GM23338 (cell line): ENCODE measurements around the gene ITFG1. TPM values are rescaled to one million over a fixed set of nuclear protein-coding genes. Genes with fewer than 3 reads are reported as not detected.

Experiments used
- ATAC-seq: fragments of 200-7000 bp; cut with Tn5 transposase; 3 replicates; pipeline ENCODE4 v1.9.1; 2020
- DNase-seq: peaks from one replicate; pipeline ENCODE4 v3.0.0-alpha.2; 2015; ENCODE audit warnings: low spot score
- H2AFZ ChIP-seq: fragments of 200-600 bp; sonication (generic); 2 replicates; pipeline ENCODE4 v1.8.0; 2016; ENCODE audit warnings: antibody characterized with exemption, mild to moderate bottlenecking, moderate library complexity
- H3F3A ChIP-seq: fragments of 200-600 bp; sonication (generic); replicated peaks from 2 replicates; pipeline ENCODE4 v1.8.0; 2017; ENCODE audit warnings: antibody characterized with exemption, mixed run types, low read depth
- H3K27ac ChIP-seq: fragments of 200-600 bp; sonication (generic); 2 replicates; pipeline ENCODE4 v1.6.1; 2016; ENCODE audit warnings: low read depth
- H3K27me3 ChIP-seq: fragments of 200-600 bp; sonication (generic); 2 replicates; pipeline ENCODE4 v1.8.0; 2016; ENCODE audit warnings: mild to moderate bottlenecking, mixed run types, moderate library complexity; ENCODE audit not compliant: insufficient read depth
- H3K36me3 ChIP-seq: fragments of 200-600 bp; sonication (generic); 2 replicates; pipeline ENCODE4 v1.8.0; 2016; ENCODE audit warnings: mild to moderate bottlenecking; ENCODE audit not compliant: insufficient read depth
- H3K4me1 ChIP-seq: fragments of 200-600 bp; sonication (generic); 2 replicates; pipeline ENCODE4 v1.8.0; 2016; ENCODE audit warnings: mild to moderate bottlenecking, moderate library complexity; ENCODE audit not compliant: insufficient read depth
- H3K4me2 ChIP-seq: fragments of 200-600 bp; sonication (generic); 2 replicates; pipeline ENCODE4 v1.7.1; 2017; ENCODE audit warnings: mixed run types
- H3K4me3 ChIP-seq: fragments of 200-600 bp; sonication (generic); 2 replicates; pipeline ENCODE4 v1.6.1; 2016; ENCODE audit warnings: mixed run types
- H3K79me2 ChIP-seq: fragments of 200-600 bp; sonication (generic); replicated peaks from 2 replicates; pipeline ENCODE4 v1.8.0; 2017; ENCODE audit warnings: mild to moderate bottlenecking; ENCODE audit not compliant: insufficient read depth
- H3K9me2 ChIP-seq: fragments of 200-600 bp; sonication (generic); 2 replicates; pipeline ENCODE4 v1.8.0; 2017; ENCODE audit not compliant: insufficient read depth
- H4K20me1 ChIP-seq: fragments of 200-600 bp; sonication (generic); replicated peaks from 2 replicates; pipeline ENCODE4 v1.8.0; 2017; ENCODE audit warnings: mild to moderate bottlenecking; ENCODE audit not compliant: insufficient read depth
- H3K27ac Mint-ChIP-seq: 2 replicates; pipeline ENCODE4 v1.8.0; 2020; ENCODE audit warnings: inconsistent platforms, mild to moderate bottlenecking, moderate library complexity, mixed read lengths
- H3K27me3 Mint-ChIP-seq: 3 replicates; pipeline ENCODE4 v1.8.0; 2022; ENCODE audit warnings: low read depth, mild to moderate bottlenecking, moderate library complexity, mixed read lengths, inconsistent platforms; ENCODE audit not compliant: insufficient read depth, poor library complexity
- H3K36me3 Mint-ChIP-seq: 3 replicates; pipeline ENCODE4 v1.8.0; 2021; ENCODE audit warnings: low read depth, mild to moderate bottlenecking, inconsistent platforms, moderate library complexity, mixed read lengths
- H3K4me1 Mint-ChIP-seq: 3 replicates; pipeline ENCODE4 v1.8.0; 2020; ENCODE audit warnings: mild to moderate bottlenecking, inconsistent platforms, mixed read lengths
- H3K4me3 Mint-ChIP-seq: 3 replicates; pipeline ENCODE4 v1.8.0; 2021; ENCODE audit warnings: moderate library complexity, mild to moderate bottlenecking, inconsistent platforms, mixed read lengths
- H3K9me3 Mint-ChIP-seq: 3 replicates; pipeline ENCODE4 v1.8.0; 2020; ENCODE audit warnings: moderate library complexity, mild to moderate bottlenecking, inconsistent platforms, mixed read lengths
- ETS1 ChIP-seq: IDR thresholded peaks from 2 replicates; pipeline ENCODE4 v1.6.1; 2016; ENCODE audit warnings: antibody characterized with exemption
- JUNB ChIP-seq: IDR thresholded peaks from one replicate; pipeline ENCODE4 v1.6.1; 2016; ENCODE audit warnings: antibody characterized with exemption; ENCODE audit not compliant: unreplicated experiment
- NANOG ChIP-seq: IDR thresholded peaks from 2 replicates; pipeline ENCODE4 v1.6.1; 2016; ENCODE audit warnings: antibody characterized with exemption, borderline replicate concordance
- POLR2AphosphoS5 ChIP-seq: IDR thresholded peaks from 2 replicates; pipeline ENCODE4 v1.6.1; 2016; ENCODE audit warnings: antibody characterized with exemption, low read depth
- REST ChIP-seq: IDR thresholded peaks from one replicate; pipeline ENCODE4 v1.6.1; 2018; ENCODE audit warnings: antibody characterized with exemption; ENCODE audit not compliant: unreplicated experiment
- ZNF114 ChIP-seq: fragments of 250-450 bp; sonication (Bioruptor Pico); IDR thresholded peaks from 2 replicates; pipeline ENCODE4 v1.5.0; 2020; ENCODE audit warnings: mild to moderate bottlenecking, moderate library complexity
- ZNF331 ChIP-seq: fragments of 250-450 bp; sonication (Bioruptor Pico); IDR thresholded peaks from 2 replicates; pipeline ENCODE4 v1.5.0; 2020; ENCODE audit warnings: low read depth, mild to moderate bottlenecking, moderate library complexity
- polyA plus RNA-seq: library from polyadenylated mRNA; unstranded; fragments of >200 nt; fragmentation: Nextera tagmentation; extraction: Ambion mirVana; gene quantifications from 2 replicates; pipeline ENCODE4 v1.2.1, GENCODE V29; 2016
- total RNA-seq: library from RNA; depleted of rRNA; stranded (reverse); fragments of >200 nt; shearing (Covaris generic); gene quantifications from 2 replicates; pipeline ENCODE4 v1.2.3, GENCODE V29; 2014
- TF ChIP-seq, protein P1 (sequence below), 2 experiments: fragments of 200-600 bp in 1 of 2; sonication (generic) in 1 of 2; conservative IDR thresholded peaks; 2 replicates each; pipeline versions ENCODE4 v1.5.1 to v1.6.1; 2016 to 2017; ENCODE audit warnings: antibody characterized with exemption in 2 of 2, low read depth in 2 of 2, mild to moderate bottlenecking in 2 of 2, moderate library complexity in 1 of 2

Gene ITFG1
- total and polyA plus RNA-seq, 2 experiments from 2014 or later: 18.5 to 26.9 TPM

GRCh38 chr16:47228241-47228640 lies 232.6 kb downstream of the ITFG1 start:
- Histone ChIP-seq H3K4me2 (no peak overlapping the region), H3K27ac (no peak overlapping the region), H3K9me2 (no peaks in the 10 kb centered on the region), H3K27me3 (no peaks in the 10 kb centered on the region), H3K4me3 (no peak overlapping the region), H4K20me1 (no peaks in the 10 kb centered on the region), H3K4me1 (no peaks in the 10 kb centered on the region), H2AFZ (no peak overlapping the region), H3F3A (no peaks in the 10 kb centered on the region), H3K79me2 (no peaks in the 10 kb centered on the region), H3K36me3 (no peaks in the 10 kb centered on the region)
- DNase-seq (no peak), ATAC-seq (no peak)
- no peak overlapping the region for H3K4me3 Mint-ChIP-seq
- TF ChIP-seq ETS1 (no peak), NANOG (no peak), ZNF331 (CRISPR knock-in tag) (no peak), POLR2AphosphoS5 (no peak), REST (no peak), JUNB (no peak)
- TF ChIP-seq, protein P1, sequence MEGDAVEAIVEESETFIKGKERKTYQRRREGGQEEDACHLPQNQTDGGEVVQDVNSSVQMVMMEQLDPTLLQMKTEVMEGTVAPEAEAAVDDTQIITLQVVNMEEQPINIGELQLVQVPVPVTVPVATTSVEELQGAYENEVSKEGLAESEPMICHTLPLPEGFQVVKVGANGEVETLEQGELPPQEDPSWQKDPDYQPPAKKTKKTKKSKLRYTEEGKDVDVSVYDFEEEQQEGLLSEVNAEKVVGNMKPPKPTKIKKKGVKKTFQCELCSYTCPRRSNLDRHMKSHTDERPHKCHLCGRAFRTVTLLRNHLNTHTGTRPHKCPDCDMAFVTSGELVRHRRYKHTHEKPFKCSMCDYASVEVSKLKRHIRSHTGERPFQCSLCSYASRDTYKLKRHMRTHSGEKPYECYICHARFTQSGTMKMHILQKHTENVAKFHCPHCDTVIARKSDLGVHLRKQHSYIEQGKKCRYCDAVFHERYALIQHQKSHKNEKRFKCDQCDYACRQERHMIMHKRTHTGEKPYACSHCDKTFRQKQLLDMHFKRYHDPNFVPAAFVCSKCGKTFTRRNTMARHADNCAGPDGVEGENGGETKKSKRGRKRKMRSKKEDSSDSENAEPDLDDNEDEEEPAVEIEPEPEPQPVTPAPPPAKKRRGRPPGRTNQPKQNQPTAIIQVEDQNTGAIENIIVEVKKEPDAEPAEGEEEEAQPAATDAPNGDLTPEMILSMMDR (conservative IDR thresholded peaks at IDR 0.05; ENCODE audit: low read depth in 2 of 2): no peak
- H3K36me3 Mint-ChIP-seq: no peaks in the 10 kb centered on the region
- peaks cover 2% of the 10 kb centered on the region for H3K27me3 Mint-ChIP-seq
- H3K27ac Mint-ChIP-seq: no peak overlapping the region
- no peaks in the 10 kb centered on the region for H3K4me1 Mint-ChIP-seq
- no peaks in the 10 kb centered on the region for H3K9me3 Mint-ChIP-seq

DNA sequence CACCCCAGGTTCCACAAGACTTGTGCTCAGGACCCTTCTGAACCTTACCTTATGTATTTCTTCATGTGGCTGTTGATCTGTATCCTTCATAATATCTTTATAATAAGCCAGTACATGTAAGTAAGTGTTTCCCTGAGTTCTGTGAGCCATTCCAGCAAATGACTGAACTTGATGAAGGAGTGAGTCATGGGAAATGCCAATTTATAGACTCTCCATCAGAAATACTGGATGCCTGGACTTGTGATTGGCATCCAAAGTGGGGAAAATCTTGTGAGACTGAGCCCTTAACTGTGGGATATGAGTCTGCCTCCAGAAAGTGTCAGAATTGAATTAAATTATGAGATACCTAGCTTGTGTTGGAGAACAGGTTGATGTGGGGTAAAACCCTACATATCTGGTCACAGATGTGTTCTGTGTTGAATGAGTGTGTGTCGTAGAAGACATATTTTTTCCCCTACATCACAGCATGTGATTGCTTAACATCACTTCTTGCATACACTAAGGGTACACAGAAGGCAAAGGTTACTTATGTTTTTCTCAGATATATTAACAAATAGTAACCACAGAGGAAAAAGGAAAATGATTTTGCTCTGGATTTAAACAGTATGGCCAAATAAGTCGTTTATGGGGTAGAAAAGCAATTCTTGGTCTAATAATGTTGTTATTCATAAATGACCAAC lies 247.0 kb downstream of the ITFG1 start:
- Histone ChIP-seq H3F3A (no peaks in the 10 kb centered on the region), H3K27ac (no peak overlapping the region), H2AFZ (no peak overlapping the region), H3K79me2 (no peaks in the 10 kb centered on the region), H3K9me2 (no peaks in the 10 kb centered on the region), H3K4me2 (no peak overlapping the region), H3K4me3 (no peak overlapping the region), H3K27me3 (no peaks in the 10 kb centered on the region), H3K36me3 (peaks cover 7% of the 10 kb centered on the region; the same call in 1 of the 2 replicates), H4K20me1 (no peaks in the 10 kb centered on the region), H3K4me1 (no peaks in the 10 kb centered on the region)
- TF ChIP-seq POLR2AphosphoS5 (no peak), ZNF114 (CRISPR knock-in tag) (no peak)
- no peaks in the 10 kb centered on the region for H3K4me1 Mint-ChIP-seq
- H3K27ac Mint-ChIP-seq: no peak overlapping the region
- H3K9me3 Mint-ChIP-seq: no peaks in the 10 kb centered on the region
- ATAC-seq (no peak), DNase-seq (no peak)
- H3K4me3 Mint-ChIP-seq: no peak overlapping the region
- no peaks in the 10 kb centered on the region for H3K36me3 Mint-ChIP-seq
- no peaks in the 10 kb centered on the region for H3K27me3 Mint-ChIP-seq
